ACHN (cell line): Measurements from ENCODE around the gene SECTM1.

Source experiments
- DNase-seq: peaks from one replicate; pipeline ENCODE4 v3.0.0-alpha.2; 2015
- in situ Hi-C: cut with HindIII; loops from 2 replicates; pipeline ENCODE4 v1.10.0; 2017; ENCODE audit warnings: low sequenced_read_pairs, low pct_ligation_motif_present, low pct_unique_long_range_greater_than_20kb

SECTM1 gene

DNA sequence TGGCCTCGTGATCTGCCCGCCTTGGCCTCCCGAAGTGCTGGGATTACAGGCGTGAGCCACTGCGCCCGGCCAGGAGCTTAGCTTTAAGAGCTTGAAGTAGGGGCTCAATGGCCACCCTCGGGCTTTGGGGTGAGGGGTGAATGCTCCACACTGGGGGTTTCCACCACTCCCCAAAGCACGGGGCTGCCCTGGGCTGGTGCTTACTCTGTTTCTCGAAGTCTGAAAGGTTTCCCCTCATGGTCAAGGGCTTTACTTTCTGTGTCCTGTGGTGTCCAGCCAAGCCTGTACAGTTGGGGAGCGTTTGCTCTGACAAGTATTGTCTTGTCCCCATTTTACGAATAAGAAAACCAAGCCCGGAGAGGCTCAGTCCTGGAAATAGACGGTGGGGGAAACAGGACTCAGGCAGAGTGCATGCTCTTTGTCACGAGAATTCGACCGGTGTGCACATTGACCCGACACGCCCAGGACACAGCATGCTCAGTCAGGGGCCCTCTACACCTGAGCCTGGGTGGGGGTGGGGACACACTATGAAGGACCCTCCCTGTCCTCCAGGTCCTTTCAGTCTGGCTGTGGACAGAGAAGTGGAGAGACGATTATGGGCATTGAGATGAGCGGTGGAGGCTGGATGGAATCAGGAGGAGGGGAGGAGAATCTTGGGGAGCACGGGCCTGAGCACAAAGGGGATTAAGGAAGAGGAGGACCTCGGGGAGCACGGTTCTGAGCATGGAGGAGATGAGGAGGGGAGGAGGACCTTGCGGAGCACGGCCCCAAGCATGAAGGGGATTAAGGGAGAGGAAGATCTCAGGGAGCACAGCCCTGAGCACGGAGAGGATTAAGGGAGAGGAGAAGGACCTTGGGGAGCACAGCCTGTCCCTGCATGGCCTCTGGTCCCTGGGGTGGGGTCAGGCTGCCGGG lies 23.7 kb downstream of the SECTM1 start:
- in situ Hi-C loops, result no loop called here

GRCh38 chr17:82305727-82306300 lies 27.8 kb downstream of the SECTM1 start:
- DNase-seq, result no peak
- in situ Hi-C loops, result no loop called here

More for the DNA sequence above, 23.7 kb downstream of the SECTM1 start:
- DNase-seq, result no peak

GRCh38 chr17:82304826-82305726 lies 28.5 kb downstream of the SECTM1 start:
- DNase-seq, result no peak
- in situ Hi-C loops, result no loop called here

DNA sequence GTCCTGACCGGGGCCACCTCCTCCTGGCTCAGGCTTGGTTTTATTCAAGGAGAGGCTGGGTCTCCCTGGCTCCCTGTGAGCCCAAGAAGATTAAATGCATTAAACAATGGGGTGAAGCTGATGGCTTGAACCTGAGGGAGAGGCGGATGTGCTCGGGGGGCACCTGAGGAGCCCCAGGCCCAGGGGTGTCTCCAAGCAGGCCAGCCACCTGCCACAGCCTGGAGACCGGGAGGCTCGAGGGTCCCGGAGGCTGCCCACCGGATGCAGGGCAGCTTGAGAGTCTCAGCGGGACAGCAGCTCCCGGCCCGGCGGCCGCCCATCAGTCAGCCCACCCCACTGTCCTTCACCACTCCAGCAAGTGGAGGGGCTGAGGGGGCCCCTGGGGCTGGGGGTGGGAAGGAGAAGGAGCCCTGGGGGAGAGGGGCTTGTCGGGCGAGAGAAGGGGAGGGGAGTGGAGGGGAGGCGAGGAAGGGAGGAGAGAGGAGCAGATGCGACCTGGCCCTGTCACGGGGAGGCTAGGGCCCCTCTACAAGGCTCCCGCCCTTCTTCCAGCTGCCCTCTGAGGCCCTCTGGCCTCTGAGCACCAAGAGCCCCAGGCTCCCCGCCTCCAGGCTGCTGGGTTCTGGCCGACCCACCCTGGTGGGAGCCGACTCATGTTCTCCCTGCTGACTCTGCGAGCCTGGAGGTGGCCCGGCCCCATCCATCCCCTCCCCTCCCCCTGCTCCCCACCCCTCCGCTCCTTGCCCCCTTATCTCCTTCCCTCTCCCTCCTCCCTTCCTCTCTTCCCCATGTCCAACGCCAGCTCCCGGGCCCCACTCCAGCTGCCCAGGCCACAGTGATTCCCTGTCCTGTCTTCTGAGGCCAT lies 29.4 kb downstream of the SECTM1 start:
- in situ Hi-C loops, result no loop called here
- DNase-seq, result no peak

DNA sequence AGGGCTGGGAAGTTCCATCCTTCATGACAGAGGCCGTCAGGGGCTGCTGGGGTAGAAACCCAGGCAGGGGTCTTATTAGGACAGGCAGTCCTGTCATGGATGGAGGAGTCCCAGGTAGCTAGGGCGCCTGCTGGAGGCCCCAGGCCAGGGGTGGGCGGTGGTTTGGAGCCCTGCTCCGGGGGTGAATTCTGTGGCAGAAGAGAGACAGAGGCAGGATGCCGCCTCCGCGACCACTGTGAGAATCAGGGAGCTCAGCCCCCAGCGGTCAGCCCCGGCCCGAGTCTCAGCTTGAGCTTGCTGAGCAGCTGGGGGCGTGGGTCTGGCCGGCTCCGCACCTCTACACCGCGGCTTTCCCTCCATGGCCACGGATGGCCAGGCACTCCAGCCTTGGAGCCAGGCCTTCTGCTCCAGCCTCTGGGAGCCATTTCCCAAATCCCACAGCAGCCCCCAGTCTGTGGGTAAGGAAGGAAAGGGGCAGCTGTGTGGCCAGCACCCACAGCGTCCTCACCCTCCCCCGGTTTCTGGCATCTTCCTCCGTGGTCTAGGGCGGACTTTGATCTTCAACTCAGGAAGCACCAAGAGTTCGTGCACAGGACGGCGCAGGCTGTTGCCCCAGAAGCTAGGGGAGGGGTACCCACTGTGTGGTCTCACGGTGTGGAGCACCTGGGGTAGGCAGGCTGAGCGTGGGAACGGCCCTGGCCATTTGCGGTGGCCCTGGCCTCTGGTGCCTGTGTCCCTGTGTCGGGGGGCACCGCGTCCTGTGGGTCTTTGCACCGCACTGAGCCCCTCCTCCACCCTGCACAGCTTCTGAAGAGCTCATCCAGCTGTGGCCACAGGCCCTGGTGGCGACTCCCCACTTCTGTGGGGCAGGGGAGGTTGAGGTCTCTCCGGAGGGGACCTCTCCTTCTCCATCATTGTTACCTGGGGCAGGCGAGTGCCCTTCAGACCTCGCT lies 30.3 kb downstream of the SECTM1 start:
- DNase-seq, result no peak
- in situ Hi-C loops, result no loop called here

GRCh38 chr17:82302568-82302963 lies 31.0 kb downstream of the SECTM1 start:
- DNase-seq, result no peak
- in situ Hi-C loops, result no loop called here

DNA sequence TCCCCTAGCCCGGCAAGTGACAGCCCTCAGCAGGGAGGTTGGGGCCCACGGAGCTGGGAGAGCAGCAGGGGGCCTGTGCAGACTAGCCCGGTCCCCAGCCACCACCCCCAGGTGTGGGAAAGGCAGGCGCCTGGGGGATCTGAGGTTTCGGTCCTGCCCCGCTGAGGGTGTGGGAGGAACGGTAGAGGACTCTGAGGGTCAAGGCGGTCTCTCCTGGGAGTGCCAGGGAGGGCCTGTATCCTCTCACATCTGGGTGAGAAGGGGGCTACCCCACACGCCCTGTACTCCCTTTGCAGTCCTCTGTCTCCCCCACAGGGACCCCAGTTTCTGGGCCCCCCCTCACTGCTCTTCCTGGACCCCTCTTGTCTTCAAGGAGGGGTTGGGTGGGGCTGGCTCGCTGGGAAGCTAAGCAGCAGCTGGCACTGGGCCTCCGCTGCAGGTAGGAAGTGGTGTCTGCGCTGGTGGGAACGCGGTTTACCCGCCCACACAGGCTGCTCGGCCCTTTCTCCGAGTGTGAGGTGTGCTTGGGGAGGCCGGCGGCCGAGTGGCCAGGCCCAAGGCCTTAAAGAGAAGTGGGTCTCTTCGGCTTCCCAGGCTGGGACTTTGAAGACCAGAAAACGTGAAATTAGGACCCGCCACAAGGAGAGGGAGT lies 31.5 kb downstream of the SECTM1 start:
- in situ Hi-C loops, result no loop called here
- DNase-seq, result no peak

- in situ Hi-C loops, result no loop called here
- DNase-seq, result no peak
These were observed 32.2 kb downstream of the SECTM1 start for GRCh38 chr17:82301300-82301915.

GRCh38 chr17:82300707-82301270 lies 32.8 kb downstream of the SECTM1 start:
- in situ Hi-C loops, result no loop called here
- peak; percentile 75 for DNase-seq

- in situ Hi-C loops, result no loop called here
- DNase-seq, result no peak
These were observed 33.3 kb downstream of the SECTM1 start for GRCh38 chr17:82300228-82300627.

DNA sequence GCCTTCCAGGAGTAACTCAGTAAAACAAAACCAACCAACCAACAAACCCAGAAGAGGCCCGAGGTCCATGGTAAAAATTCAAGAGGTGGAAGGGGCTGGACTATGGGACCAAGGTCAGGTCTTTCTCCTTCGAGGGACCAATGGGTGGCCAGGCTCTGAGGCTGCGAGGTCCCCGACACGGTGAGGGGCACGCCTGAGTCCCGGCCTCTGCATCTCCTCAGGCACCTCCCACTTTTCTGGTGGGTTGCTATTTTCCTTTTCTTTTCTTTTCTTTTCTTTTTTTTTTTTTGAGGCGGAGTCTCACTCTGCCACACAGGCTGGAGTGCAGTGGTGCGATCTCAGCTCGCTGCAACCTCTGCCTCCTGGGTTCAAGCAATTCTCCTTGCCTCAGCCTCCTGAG lies 34.1 kb downstream of the SECTM1 start:
- DNase-seq, result no peak
- in situ Hi-C loops, result no loop called here

DNA sequence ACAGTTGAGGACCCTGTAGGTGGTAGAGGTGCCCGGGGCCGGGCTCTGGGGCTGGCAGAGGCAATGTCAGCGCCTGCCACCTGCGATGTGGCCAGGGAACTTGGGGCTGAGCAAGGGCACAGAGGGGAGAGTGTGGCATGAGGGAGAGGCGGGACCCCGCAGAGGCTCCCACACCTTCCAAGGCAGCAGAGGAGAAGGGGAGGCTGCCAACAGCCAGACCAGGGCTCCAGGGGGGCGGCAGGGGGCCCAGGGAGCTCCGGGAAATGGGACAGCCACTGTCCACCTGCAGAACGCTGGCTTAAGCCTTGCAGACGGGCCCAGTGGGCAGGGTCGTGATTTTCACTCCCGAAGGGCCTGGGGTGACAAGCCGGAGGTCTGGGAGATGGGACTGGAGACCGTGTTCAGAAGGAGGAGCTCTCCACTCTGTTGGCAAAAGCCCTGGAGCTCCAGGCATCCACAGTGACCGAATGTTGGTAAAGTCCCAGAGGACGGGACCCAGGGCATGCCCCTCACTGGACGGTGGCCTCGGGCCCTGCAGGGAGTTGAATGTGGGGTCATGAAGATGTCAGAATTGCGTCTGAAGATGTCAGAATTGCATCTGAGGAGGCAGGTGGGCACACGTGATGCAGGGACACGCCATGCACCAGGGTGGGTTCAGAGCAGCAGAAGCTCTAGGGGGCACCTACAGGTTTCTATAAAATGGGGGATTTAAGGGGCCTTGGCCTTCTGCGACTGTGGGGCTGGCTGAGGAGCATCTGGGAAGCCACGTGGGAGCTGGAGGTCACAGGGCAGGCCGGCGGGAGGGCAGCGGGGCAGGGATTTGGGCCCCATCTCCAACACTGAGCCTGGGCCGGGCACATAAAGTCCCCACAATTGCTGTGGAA lies 34.8 kb downstream of the SECTM1 start:
- no peak for DNase-seq

GRCh38 chr17:82297714-82298537 lies 35.6 kb downstream of the SECTM1 start:
- in situ Hi-C loops, result no loop called here
- peak; percentile 86 for DNase-seq

More for the DNA sequence above, 34.8 kb downstream of the SECTM1 start:
- in situ Hi-C loops, result no loop called here

DNA sequence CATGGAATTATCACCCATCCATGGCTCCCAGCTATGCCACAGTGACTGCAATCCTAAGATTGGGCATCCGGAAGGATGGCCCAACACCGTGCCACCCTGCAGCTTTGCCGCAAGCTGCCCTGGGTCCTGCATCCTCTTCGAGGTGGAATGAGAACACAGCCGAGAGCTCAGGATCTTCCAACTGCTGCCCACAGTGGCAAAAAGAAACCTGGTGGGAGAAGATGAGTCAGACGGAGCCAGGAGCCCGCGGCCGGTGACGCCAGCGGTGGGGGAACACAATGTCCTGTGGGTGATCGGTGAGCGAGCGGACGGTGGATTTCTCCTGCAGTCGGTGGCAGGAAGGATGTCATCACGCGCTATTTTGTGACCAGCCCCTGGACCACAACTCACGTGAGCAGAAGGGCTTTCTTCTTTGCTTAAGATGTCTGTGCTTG lies 36.3 kb downstream of the SECTM1 start:
- in situ Hi-C loops, result no loop called here
- DNase-seq, result peak; percentile 85
